DOHH2 (cell line): ENCODE data around the gene MTARC1.

Source experiments
- CTCF ChIP-seq: fragments of 200-600 bp; sonication (generic); IDR thresholded peaks from one replicate; pipeline ENCODE4 v1.5.1; 2014; ENCODE audit warnings: antibody characterized with exemption, mild to moderate bottlenecking, low read depth, low read length; ENCODE audit not compliant: poor library complexity, severe bottlenecking
- EZH2phosphoT487 ChIP-seq: fragments of 200-600 bp; sonication (generic); IDR thresholded peaks from 2 replicates; pipeline ENCODE4 v1.6.1; 2017; ENCODE audit warnings: borderline replicate concordance, mild to moderate bottlenecking, antibody characterized with exemption, low read length, moderate library complexity, mixed read lengths

GRCh38 chr1:220811695-220812094 is 25.0 kb downstream of the MTARC1 start:
- TF ChIP-seq CTCF = no peak
- TF ChIP-seq EZH2phosphoT487 = no peak
